Measurements from ENCODE around the gene PSMD13. TPM values are rescaled to one million over a fixed set of nuclear protein-coding genes. Genes with fewer than 3 reads are reported as not detected.

PSMD13 gene
- total RNA-seq, 1 donor from 2014 or later: 89.9 TPM

DNA sequence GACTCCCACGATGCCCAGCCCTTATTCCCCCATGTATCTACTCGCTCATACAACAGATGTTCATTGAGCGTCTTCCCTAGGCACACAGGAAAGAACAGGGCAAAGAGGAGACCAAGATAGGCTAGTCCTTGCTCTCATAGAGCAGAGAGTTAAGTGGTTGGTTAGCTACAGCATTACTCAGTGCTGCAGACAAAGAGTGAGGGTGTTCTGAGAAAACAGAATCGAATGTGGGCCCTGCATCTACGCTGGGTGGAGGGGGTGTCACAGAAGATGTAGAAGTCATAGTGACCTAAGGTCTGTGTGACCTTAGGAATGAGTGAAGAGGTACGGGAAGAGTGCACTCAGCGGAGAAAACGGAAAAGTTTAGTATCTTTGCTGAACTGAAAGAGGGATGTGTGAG lies 12.3 kb downstream of the PSMD13 start:
- Histone ChIP-seq H3K27me3 (no peaks in the 10 kb centered on the region), H3K4me3 (no peak overlapping the region), H3K9me3 (no peaks in the 10 kb centered on the region), H3K27ac (no peak overlapping the region), H3K4me1 (no peaks in the 10 kb centered on the region), H3K36me3 (peaks cover 91% of the 10 kb centered on the region)
- intact Hi-C loops (cut with DNase I): no loop called here
- no peak for ATAC-seq
- TF ChIP-seq, protein P1, sequence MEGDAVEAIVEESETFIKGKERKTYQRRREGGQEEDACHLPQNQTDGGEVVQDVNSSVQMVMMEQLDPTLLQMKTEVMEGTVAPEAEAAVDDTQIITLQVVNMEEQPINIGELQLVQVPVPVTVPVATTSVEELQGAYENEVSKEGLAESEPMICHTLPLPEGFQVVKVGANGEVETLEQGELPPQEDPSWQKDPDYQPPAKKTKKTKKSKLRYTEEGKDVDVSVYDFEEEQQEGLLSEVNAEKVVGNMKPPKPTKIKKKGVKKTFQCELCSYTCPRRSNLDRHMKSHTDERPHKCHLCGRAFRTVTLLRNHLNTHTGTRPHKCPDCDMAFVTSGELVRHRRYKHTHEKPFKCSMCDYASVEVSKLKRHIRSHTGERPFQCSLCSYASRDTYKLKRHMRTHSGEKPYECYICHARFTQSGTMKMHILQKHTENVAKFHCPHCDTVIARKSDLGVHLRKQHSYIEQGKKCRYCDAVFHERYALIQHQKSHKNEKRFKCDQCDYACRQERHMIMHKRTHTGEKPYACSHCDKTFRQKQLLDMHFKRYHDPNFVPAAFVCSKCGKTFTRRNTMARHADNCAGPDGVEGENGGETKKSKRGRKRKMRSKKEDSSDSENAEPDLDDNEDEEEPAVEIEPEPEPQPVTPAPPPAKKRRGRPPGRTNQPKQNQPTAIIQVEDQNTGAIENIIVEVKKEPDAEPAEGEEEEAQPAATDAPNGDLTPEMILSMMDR (IDR thresholded peaks at IDR 0.05): no peak
- no peak for DNase-seq

DNA sequence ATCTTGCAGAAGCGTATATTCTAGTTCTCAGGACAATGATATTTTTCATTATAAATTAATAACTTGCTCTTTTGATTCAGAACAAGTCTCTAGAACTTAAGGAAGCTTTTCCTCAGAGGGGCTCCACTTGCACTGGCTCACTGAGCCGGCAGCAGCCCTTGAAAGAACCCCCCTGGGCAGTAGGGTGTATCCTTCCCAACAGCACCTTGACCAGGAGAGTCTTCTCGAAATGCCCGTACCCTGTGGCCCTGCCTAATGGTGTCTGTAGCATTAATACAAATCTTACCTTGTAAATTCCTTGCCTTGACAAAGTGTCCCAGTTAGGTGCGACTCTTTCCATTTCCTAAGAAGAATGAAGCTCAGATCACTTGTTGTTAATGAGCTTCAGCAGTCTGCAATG lies 13.5 kb downstream of the PSMD13 start:
- H3K4me3 ChIP-seq: no peak overlapping the region

DNA sequence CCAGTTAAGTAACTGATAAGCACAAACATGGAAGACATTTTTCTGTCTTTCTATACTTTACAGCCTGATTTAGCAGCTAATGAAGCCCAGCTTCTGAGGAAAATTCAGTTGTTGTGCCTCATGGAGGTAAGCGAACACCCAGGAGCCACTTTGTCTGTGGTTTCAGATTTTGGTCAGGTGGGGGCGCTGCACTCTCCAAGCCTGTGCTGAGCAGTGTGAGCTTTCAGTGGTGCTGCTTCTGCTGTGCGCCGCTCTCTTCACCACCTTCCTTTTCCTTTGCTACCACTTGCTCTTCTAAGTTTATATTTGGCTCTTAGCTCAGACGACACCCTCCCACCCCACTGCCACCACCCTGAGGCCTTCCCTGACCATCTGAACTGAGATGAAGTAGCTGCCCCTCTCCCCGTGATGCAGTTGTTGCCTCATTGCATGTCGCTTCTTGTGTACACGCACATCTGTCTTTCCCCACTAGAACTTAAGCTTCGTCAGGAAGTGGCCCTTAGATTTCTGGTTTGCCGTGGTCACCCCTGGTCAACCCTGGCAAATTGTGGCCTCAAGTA lies 14.0 kb downstream of the PSMD13 start:
- Histone ChIP-seq H3K4me3 (no peak overlapping the region), H3K4me1 (no peaks in the 10 kb centered on the region), H3K9me3 (no peaks in the 10 kb centered on the region), H3K27me3 (no peaks in the 10 kb centered on the region), H3K36me3 (peaks cover 75% of the 10 kb centered on the region), H3K27ac (no peak overlapping the region)
- DNase-seq (no peak), ATAC-seq (peak; percentile 91)
- TF ChIP-seq, protein P1 (IDR thresholded peaks at IDR 0.05): peak; percentile 67
- intact Hi-C loops (cut with DNase I): no loop called here

More for the DNA sequence above, 13.5 kb downstream of the PSMD13 start:
- H3K4me1 ChIP-seq: no peaks in the 10 kb centered on the region
- H3K27me3 ChIP-seq: no peaks in the 10 kb centered on the region
- DNase-seq (no peak), ATAC-seq (no peak)
- TF ChIP-seq, protein P1 (IDR thresholded peaks at IDR 0.05): no peak
- peaks cover 79% of the 10 kb centered on the region for H3K36me3 ChIP-seq
- intact Hi-C loops (cut with DNase I): no loop called here
- H3K27ac ChIP-seq: no peak overlapping the region
- no peaks in the 10 kb centered on the region for H3K9me3 ChIP-seq

DNA sequence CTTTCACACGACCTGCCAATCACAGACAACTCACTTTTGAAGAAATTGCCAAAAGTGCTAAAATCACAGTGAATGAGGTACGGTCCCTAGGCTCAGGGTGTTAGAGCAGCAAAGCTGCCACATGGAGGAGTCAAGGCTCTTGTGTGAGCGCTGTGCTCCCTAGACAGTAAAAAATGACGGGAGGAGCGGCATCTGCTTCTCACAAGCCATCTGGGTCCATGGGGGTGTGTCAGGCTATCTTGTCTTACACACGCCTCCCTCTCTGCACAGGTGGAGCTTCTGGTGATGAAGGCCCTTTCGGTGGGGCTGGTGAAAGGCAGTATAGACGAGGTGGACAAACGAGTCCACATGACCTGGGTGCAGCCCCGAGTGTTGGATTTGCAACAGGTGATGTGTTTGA lies 14.8 kb downstream of the PSMD13 start:
- ATAC-seq: no peak

DNA sequence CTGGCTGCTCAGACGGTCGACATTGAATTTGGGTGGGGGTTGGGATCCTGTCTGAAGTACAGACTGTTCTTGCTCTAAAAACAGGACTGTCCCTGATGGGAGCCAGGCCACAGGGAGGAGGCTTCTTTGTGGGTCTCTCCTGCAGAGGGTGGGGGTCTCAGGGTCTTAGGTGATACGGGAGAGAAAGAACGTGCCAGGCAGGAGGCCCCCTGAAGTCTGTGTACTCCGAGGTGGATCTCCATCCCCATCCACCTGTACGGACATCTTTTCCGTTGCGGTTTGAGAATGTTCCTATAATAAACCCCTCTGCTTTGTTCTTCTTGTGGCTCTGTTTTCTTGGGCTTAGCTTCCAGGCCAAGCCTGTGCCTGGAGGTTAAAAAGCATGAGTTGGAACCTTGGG lies 15.9 kb downstream of the PSMD13 start:
- ATAC-seq: no peak
- Histone ChIP-seq H3K4me1 (no peaks in the 10 kb centered on the region), H3K4me3 (no peak overlapping the region), H3K9me3 (no peaks in the 10 kb centered on the region), H3K27me3 (no peaks in the 10 kb centered on the region), H3K27ac (no peak overlapping the region), H3K36me3 (peaks cover 57% of the 10 kb centered on the region)
- TF ChIP-seq, protein P1 (IDR thresholded peaks at IDR 0.05): no peak
- DNase-seq: no peak
- intact Hi-C loops (cut with DNase I): no loop called here

More for the DNA sequence above, 14.8 kb downstream of the PSMD13 start:
- TF ChIP-seq, protein P1 (IDR thresholded peaks at IDR 0.05): no peak
- DNase-seq: no peak
- intact Hi-C loops (cut with DNase I): no loop called here
- Histone ChIP-seq H3K27me3 (no peaks in the 10 kb centered on the region), H3K36me3 (peaks cover 68% of the 10 kb centered on the region), H3K27ac (no peak overlapping the region), H3K4me1 (no peaks in the 10 kb centered on the region), H3K4me3 (no peak overlapping the region), H3K9me3 (no peaks in the 10 kb centered on the region)
